GM12801 (cell line): ENCODE results near the gene MRPL39.

Source experiments
- CTCF ChIP-seq: IDR thresholded peaks from one replicate; pipeline ENCODE4 v1.5.1; 2011; ENCODE audit warnings: control low read depth; ENCODE audit not compliant: insufficient read length; ENCODE audit errors: extremely low read depth

The MRPL39 gene

GRCh38 chr21:25582164-25582790 is 25.0 kb downstream of the MRPL39 start:
- no peak for TF ChIP-seq CTCF

- no peak for TF ChIP-seq CTCF
Measured at GRCh38 chr21:25581582-25581981, 25.7 kb downstream of the MRPL39 start.

DNA sequence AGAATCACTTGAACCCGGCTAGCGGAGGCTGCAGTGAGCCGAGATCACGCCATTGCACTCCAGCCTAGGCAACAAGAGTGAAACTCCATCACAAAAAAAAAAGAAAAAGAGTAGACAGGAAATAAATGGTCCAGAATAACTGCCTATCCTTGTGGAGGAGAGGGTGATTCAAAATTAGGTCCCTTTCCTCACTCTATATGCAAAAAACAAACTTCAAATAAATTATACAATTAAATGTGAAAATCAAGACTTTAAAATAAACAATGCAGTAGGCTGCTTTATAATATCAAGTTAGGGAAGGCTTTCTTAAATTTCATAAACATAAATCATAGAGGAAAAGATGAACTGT is 26.4 kb downstream of the MRPL39 start:
- TF ChIP-seq CTCF, result no peak

DNA sequence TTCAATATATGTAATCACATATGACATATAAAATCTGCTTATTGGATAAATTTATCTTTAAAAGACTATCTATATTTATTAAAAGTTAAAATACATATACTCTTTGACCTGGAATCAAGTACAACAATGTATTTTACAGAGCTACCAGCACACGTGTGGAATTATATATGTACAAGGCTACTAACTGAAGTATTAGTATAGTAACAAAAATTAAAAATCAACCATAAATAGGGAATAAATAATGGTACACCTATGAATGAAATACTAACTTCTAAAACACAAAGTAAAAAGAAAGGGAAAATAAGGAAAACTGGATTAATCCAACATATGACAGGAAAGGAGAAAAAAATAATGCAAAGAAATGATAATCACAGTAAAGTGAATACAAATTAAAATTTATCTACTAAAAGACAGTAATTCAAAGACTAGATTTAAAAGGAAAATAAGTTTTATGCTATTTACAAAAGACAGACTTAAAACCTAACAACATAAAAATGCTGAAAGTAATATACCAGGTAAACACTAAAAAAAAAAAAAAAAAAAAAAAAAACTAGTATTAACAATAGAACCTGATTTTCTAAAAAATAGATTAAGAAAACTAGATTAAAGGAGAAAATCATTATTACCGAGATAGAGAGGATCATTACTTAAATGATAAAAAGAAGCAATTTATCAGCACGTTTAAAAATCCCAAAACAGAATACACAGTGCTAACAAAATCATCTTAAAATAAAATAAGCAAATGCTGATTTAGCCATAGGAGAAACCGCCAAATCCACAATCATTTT is 27.9 kb downstream of the MRPL39 start:
- TF ChIP-seq CTCF, result no peak

- TF ChIP-seq CTCF, result no peak
Measured at GRCh38 chr21:25578056-25578961, 29.0 kb downstream of the MRPL39 start.

DNA sequence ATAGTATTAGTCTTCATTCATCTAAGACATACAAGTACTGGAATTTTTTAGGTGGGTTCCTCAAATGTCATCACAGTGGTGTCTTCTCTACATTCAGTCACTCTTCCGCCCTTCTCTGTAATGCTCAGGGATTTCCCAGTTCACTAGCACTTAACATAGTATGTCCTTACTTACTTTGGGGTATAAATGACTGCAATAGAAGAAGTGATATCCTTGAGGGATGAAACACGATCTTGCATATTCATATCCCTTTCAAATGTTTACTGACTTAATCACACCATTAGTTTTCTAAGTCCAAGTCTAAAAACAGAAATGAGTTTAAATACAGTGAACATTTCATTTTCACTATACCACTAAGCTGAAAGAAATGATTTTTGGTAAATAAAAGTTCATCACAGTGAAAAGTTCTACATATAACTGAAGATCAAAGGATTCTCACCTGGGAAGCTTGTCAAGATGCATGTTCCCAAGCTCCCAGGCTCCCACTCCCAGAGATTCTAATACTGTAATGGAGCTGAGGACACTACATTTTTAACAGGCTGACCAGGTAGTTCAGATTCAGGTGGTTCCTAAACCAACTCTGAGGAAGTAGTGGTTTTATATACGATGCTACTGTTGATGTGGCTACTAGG is 29.7 kb downstream of the MRPL39 start:
- TF ChIP-seq CTCF, result no peak
